Measurements from ENCODE around the gene SLC26A8. TPM values are rescaled to one million over a fixed set of nuclear protein-coding genes. Genes with fewer than 3 reads are reported as not detected.

Gene SLC26A8
- total RNA-seq, 1 experiment from 2014 or later, result 1.8 TPM

GRCh38 chr6:36068012-36068392, 43.6 kb upstream of the SLC26A8 start:
- Mint-ChIP-seq H3K36me3 (ENCODE audit: insufficient read depth, unreplicated experiment) (peaks cover 19% of the 10 kb centered on the region), H3K27ac (ENCODE audit: unreplicated experiment) (peak overlapping the region; percentile 2), H3K4me1 (ENCODE audit: low read depth, unreplicated experiment) (peaks cover 36% of the 10 kb centered on the region), H3K27me3 (ENCODE audit: insufficient read depth, unreplicated experiment) (no peaks in the 10 kb centered on the region), H3K4me3 (ENCODE audit: unreplicated experiment) (no peak overlapping the region), H3K9me3 (ENCODE audit: unreplicated experiment) (no peaks in the 10 kb centered on the region)
- Histone ChIP-seq H3K4me3 (ENCODE audit: low read depth, low read length) (no peak overlapping the region), H3K4me1 (peaks cover 53% of the 10 kb centered on the region), H3K36me3 (ENCODE audit: control insufficient read depth, insufficient read depth, low read length) (no peaks in the 10 kb centered on the region), H3K27me3 (replicated peaks; ENCODE audit: control insufficient read depth, insufficient read depth, low read length) (no peaks in the 10 kb centered on the region), H3K9me3 (no peaks in the 10 kb centered on the region)
- CTCF ChIA-PET, result no interaction called here
- no TSS peak for BruUV-seq (replicated peaks)
- POLR2A ChIA-PET, result interaction anchor here (0.5 kb wide), 1 partner anchor 12 kb away, joined by 3 read pairs; no protein-coding TSS in a partner anchor
- no peak for TF ChIP-seq CTCF (IDR thresholded peaks at IDR 0.05; ENCODE audit: insufficient read depth in 1 of 2, low read depth in 1 of 2, low read length in 1 of 2, severe bottlenecking in 1 of 2, unreplicated experiment in 1 of 2)
- intact Hi-C loops (cut with micrococcal nuclease; ENCODE audit: unreplicated experiment), result no loop called here
- DNase-seq, result no peak

GRCh38 chr6:36067374-36068011, 43.1 kb upstream of the SLC26A8 start:
- no peaks in the 10 kb centered on the region for H3K27me3 Mint-ChIP-seq (ENCODE audit: insufficient read depth, unreplicated experiment)
- H3K4me1 Mint-ChIP-seq (ENCODE audit: low read depth, unreplicated experiment), result peaks cover 36% of the 10 kb centered on the region
- peak overlapping the region; percentile 2 for H3K27ac Mint-ChIP-seq (ENCODE audit: unreplicated experiment)
- TF ChIP-seq CTCF (IDR thresholded peaks at IDR 0.05; ENCODE audit: insufficient read depth in 1 of 2, low read depth in 1 of 2, low read length in 1 of 2, severe bottlenecking in 1 of 2, unreplicated experiment in 1 of 2), result no peak
- no TSS peak for BruUV-seq (replicated peaks)
- no peaks in the 10 kb centered on the region for H3K27me3 ChIP-seq (replicated peaks; ENCODE audit: control insufficient read depth, insufficient read depth, low read length)
- DNase-seq, result no peak
- POLR2A ChIA-PET, result interaction anchor here (0.5 kb wide), 1 partner anchor 12 kb away, joined by 3 read pairs; no protein-coding TSS in a partner anchor
- no peak overlapping the region for H3K4me3 Mint-ChIP-seq (ENCODE audit: unreplicated experiment)
- H3K36me3 Mint-ChIP-seq (ENCODE audit: insufficient read depth, unreplicated experiment), result peaks cover 17% of the 10 kb centered on the region
- no peaks in the 10 kb centered on the region for H3K9me3 Mint-ChIP-seq (ENCODE audit: unreplicated experiment)
- H3K36me3 ChIP-seq (ENCODE audit: control insufficient read depth, insufficient read depth, low read length), result no peaks in the 10 kb centered on the region
- CTCF ChIA-PET, result no interaction called here
- H3K4me3 ChIP-seq (ENCODE audit: low read depth, low read length), result no peak overlapping the region
- peaks cover 57% of the 10 kb centered on the region for H3K4me1 ChIP-seq
- intact Hi-C loops (cut with micrococcal nuclease; ENCODE audit: unreplicated experiment), result no loop called here
- H3K9me3 ChIP-seq, result no peaks in the 10 kb centered on the region

GRCh38 chr6:36066817-36067216, 42.4 kb upstream of the SLC26A8 start:
- Histone ChIP-seq H3K4me3 (ENCODE audit: low read depth, low read length) (no peak overlapping the region), H3K36me3 (ENCODE audit: control insufficient read depth, insufficient read depth, low read length) (no peaks in the 10 kb centered on the region), H3K9me3 (no peaks in the 10 kb centered on the region), H3K4me1 (peaks cover 57% of the 10 kb centered on the region), H3K27me3 (replicated peaks; ENCODE audit: control insufficient read depth, insufficient read depth, low read length) (no peaks in the 10 kb centered on the region)
- Mint-ChIP-seq H3K4me1 (ENCODE audit: low read depth, unreplicated experiment) (peaks cover 36% of the 10 kb centered on the region), H3K36me3 (ENCODE audit: insufficient read depth, unreplicated experiment) (peaks cover 11% of the 10 kb centered on the region), H3K27ac (ENCODE audit: unreplicated experiment) (peak overlapping the region; percentile 3), H3K9me3 (ENCODE audit: unreplicated experiment) (no peaks in the 10 kb centered on the region), H3K4me3 (ENCODE audit: unreplicated experiment) (peak overlapping the region; percentile 2), H3K27me3 (ENCODE audit: insufficient read depth, unreplicated experiment) (no peaks in the 10 kb centered on the region)
- ChIA-PET POLR2A (no interaction called here), CTCF (no interaction called here)
- intact Hi-C loops (cut with micrococcal nuclease; ENCODE audit: unreplicated experiment), result no loop called here
- BruUV-seq (replicated peaks), result no TSS peak
- no peak for TF ChIP-seq CTCF (IDR thresholded peaks at IDR 0.05; ENCODE audit: insufficient read depth in 1 of 2, low read depth in 1 of 2, low read length in 1 of 2, severe bottlenecking in 1 of 2, unreplicated experiment in 1 of 2)
- no peak for DNase-seq

All from Caco-2 (cell line).